WERI-Rb-1 (cell line): ENCODE measurements around the gene MTCH1.
"Not testable (repeated sequence)": the region's sequence is repeated elsewhere in the genome, so short reads cannot be mapped to it uniquely, and the experiment has no call there.

Experiments used
- DNase-seq: peaks from one replicate; pipeline ENCODE4 v3.0.0-alpha.2; 2020
- H3K27ac ChIP-seq: fragments of 250-450 bp; sonication (Bioruptor Pico); 2 replicates; pipeline ENCODE4 v1.5.1; 2020; ENCODE audit warnings: mild to moderate bottlenecking, moderate library complexity
- H3K27me3 ChIP-seq: fragments of 250-450 bp; sonication (Bioruptor Pico); 2 replicates; pipeline ENCODE4 v1.5.1; 2021; ENCODE audit warnings: mild to moderate bottlenecking, low read depth, moderate library complexity; ENCODE audit not compliant: insufficient read depth, severe bottlenecking
- H3K36me3 ChIP-seq: fragments of 250-450 bp; sonication (Bioruptor Pico); 2 replicates; pipeline ENCODE4 v1.5.1; 2020; ENCODE audit warnings: mild to moderate bottlenecking, moderate library complexity
- H3K4me3 ChIP-seq: 2 replicates; pipeline ENCODE4 v1.5.1; 2011; ENCODE audit warnings: low read depth, mild to moderate bottlenecking, control low read depth, low read length
- H3K9me3 ChIP-seq: fragments of 250-450 bp; sonication (Bioruptor Pico); 2 replicates; pipeline ENCODE4 v1.5.1; 2021; ENCODE audit warnings: mild to moderate bottlenecking, moderate library complexity; ENCODE audit not compliant: severe bottlenecking
- CTCF ChIP-seq: IDR thresholded peaks from 2 replicates; pipeline ENCODE4 v1.5.1; 2011; ENCODE audit warnings: low read depth, mild to moderate bottlenecking, control low read depth, inconsistent platforms, low read length

MTCH1 gene

GRCh38 chr6:36955671-36956445 lies 30.1 kb downstream of the MTCH1 start:
- TF ChIP-seq CTCF, result no peak
- H3K27me3 ChIP-seq, result no peaks in the 10 kb centered on the region
- H3K4me3 ChIP-seq, result no peak overlapping the region
- no peak for DNase-seq
- no peak overlapping the region for H3K27ac ChIP-seq
- no peaks in the 10 kb centered on the region for H3K36me3 ChIP-seq
- H3K9me3 ChIP-seq, result no peaks in the 10 kb centered on the region

GRCh38 chr6:36955136-36955535 lies 30.9 kb downstream of the MTCH1 start:
- no peak for TF ChIP-seq CTCF
- no peaks in the 10 kb centered on the region for H3K36me3 ChIP-seq
- H3K4me3 ChIP-seq, result no peak overlapping the region
- H3K27me3 ChIP-seq, result no peaks in the 10 kb centered on the region
- no peaks in the 10 kb centered on the region for H3K9me3 ChIP-seq
- no peak overlapping the region for H3K27ac ChIP-seq
- DNase-seq, result no peak

GRCh38 chr6:36954262-36954931 lies 31.6 kb downstream of the MTCH1 start, which contains the start of gene PI16:
TSS of gene PI16 (plus strand) at chr6:36954738. CDS start at chr6:36954761, 23 bp downstream.
- H3K36me3 ChIP-seq, result no peaks in the 10 kb centered on the region
- no peaks in the 10 kb centered on the region for H3K27me3 ChIP-seq
- TF ChIP-seq CTCF, result no peak
- H3K9me3 ChIP-seq, result no peaks in the 10 kb centered on the region
- H3K27ac ChIP-seq, result no peak within 1 kb of the TSS
- no peak within 1 kb of the TSS for H3K4me3 ChIP-seq
- DNase-seq, result no peak

- Histone ChIP-seq H3K4me3 (no peak overlapping the region), H3K27ac (no peak overlapping the region)
- no peak for DNase-seq
Observed at GRCh38 chr6:36953931-36954261, 32.1 kb downstream of the MTCH1 start.

GRCh38 chr6:36949636-36950035 lies 36.4 kb downstream of the MTCH1 start:
- Histone ChIP-seq H3K36me3 (no peaks in the 10 kb centered on the region), H3K4me3 (no peak overlapping the region), H3K27me3 (no peaks in the 10 kb centered on the region), H3K27ac (no peak overlapping the region), H3K9me3 (no peaks in the 10 kb centered on the region)
- no peak for DNase-seq
- no peak for TF ChIP-seq CTCF

More at GRCh38 chr6:36953931-36954261, 32.1 kb downstream of the MTCH1 start:
- no peak for TF ChIP-seq CTCF
- no peaks in the 10 kb centered on the region for H3K36me3 ChIP-seq
- H3K27me3 ChIP-seq, result no peaks in the 10 kb centered on the region
- no peaks in the 10 kb centered on the region for H3K9me3 ChIP-seq

- DNase-seq, H3K27me3 ChIP-seq, H3K9me3 ChIP-seq: not testable (repeated sequence)
Observed at GRCh38 chr6:36949076-36949475, 36.9 kb downstream of the MTCH1 start.

More at GRCh38 chr6:36949076-36949475, 36.9 kb downstream of the MTCH1 start:
- not testable (repeated sequence) for H3K4me3 ChIP-seq, H3K36me3 ChIP-seq, H3K27ac ChIP-seq
